ENCODE measurements around the gene C1QTNF5. TPM values are rescaled to one million over a fixed set of nuclear protein-coding genes. Genes with fewer than 3 reads are reported as not detected.

The C1QTNF5 gene
- total and polyA plus RNA-seq, 2 of the 8 experiments (the other 6 are each of a cell fraction or from before 2014, with no cell fraction given), result 2.2 to 2.7 TPM

- Histone ChIP-seq H3K9me3 (ENCODE audit: insufficient read depth in 2 of 2, low read depth in 1 of 2, low read length in 1 of 2) (no peaks in the 10 kb centered on the region), H3K79me2 (ENCODE audit: control insufficient read depth in 1 of 2, insufficient read depth in 2 of 2, low read length in 2 of 2) (no peaks in the 10 kb centered on the region), H3K56ac (replicated peaks; ENCODE audit: insufficient read length, low read depth, low read length) (no peak overlapping the region), H2BK15ac (ENCODE audit: low read length) (no peak overlapping the region), H3K27ac (ENCODE audit: low read depth, low read length) (no peak overlapping the region), H3K14ac (ENCODE audit: insufficient read length) (no peak overlapping the region), H2BK120ac (replicated peaks; ENCODE audit: low read depth, low read length) (no peak overlapping the region), H3K4ac (replicated peaks; ENCODE audit: insufficient read length, low read depth, low read length) (no peak overlapping the region), H2AFZ (ENCODE audit: low read length) (no peak overlapping the region), H3K9ac (replicated peaks in 1 of 4; ENCODE audit: extremely low read depth in 1 of 4, low read depth in 3 of 4, low read length in 3 of 4) (no peak overlapping the region), H3K27me3 (replicated peaks in 1 of 4; ENCODE audit: control insufficient read depth in 3 of 4, extremely low read depth in 1 of 4, insufficient read depth in 3 of 4, low read length in 3 of 4) (no peaks in the 10 kb centered on the region), H4K5ac (ENCODE audit: insufficient read length, low read depth, low read length) (no peak overlapping the region), H4K8ac (ENCODE audit: extremely low read depth, insufficient read depth, low read length) (no peak overlapping the region), H2BK5ac (ENCODE audit: low read depth, low read length) (no peak overlapping the region), H2BK20ac (ENCODE audit: low read length) (no peak overlapping the region), H2AK5ac (ENCODE audit: low read depth, low read length) (no peak overlapping the region), H3K4me1 (replicated peaks in 1 of 4; ENCODE audit: control insufficient read depth in 3 of 4, insufficient read depth in 4 of 4, low read length in 3 of 4) (no peaks in the 10 kb centered on the region), H3K18ac (ENCODE audit: extremely low read depth, low read length) (no peak overlapping the region), H3K36me3 (ENCODE audit: control insufficient read depth in 2 of 4, insufficient read depth in 4 of 4, low read length in 3 of 4) (peaks cover 34 to 69% (median 61%) of the 10 kb centered on the region in 4 experiments), H3K23me2 (ENCODE audit: low read depth, low read length) (no peaks in the 10 kb centered on the region), H4K20me1 (replicated peaks in 1 of 2; ENCODE audit: control insufficient read depth in 1 of 2, insufficient read depth in 2 of 2, low read length in 2 of 2) (peaks cover 3 to 6% of the 10 kb centered on the region in 2 experiments), H4K91ac (replicated peaks; ENCODE audit: insufficient read length, low read length) (no peak overlapping the region), H3K79me1 (ENCODE audit: low read depth, low read length) (no peaks in the 10 kb centered on the region; the same call in 1 of the 2 replicates), H3K4me3 (ENCODE audit: extremely low read depth in 1 of 4, insufficient read depth in 2 of 4, low read depth in 3 of 4, low read length in 4 of 4) (no peak overlapping the region), H2BK12ac (ENCODE audit: low read depth, low read length) (no peak overlapping the region), H3K23ac (ENCODE audit: insufficient read length) (no peak overlapping the region), H3K4me2 (ENCODE audit: insufficient read depth in 1 of 2, low read depth in 2 of 2, low read length in 2 of 2) (no peak overlapping the region)
- ChIA-PET CTCF (ENCODE audit: partially characterized antibody) (interaction anchor here (0.6 to 2.8 kb wide), 13 partner anchors 9 to 370 kb away, joined by 3 to 16 read pairs (median 3); partner anchors contain the start of genes DPAGT1 and MCAM), POLR2A (ENCODE audit: partially characterized antibody) (interaction anchor here (1.9 kb wide), 1 partner anchor 11 kb away, joined by 6 read pairs; no protein-coding TSS in a partner anchor)
- DNase-seq (ENCODE audit: low read depth in 1 of 2, low spot score in 2 of 2) (no peak), FAIRE-seq (no peak)
- 98% methylated on average over 9 of the region's 9 CpGs; no CpG with 5 or more reads in 1 of the 2 experiments for WGBS, 2 experiments (ENCODE audit: extremely low coverage in 1 of 2, insufficient coverage in 1 of 2, insufficient read length in 1 of 2, insufficient replicate concordance in 2 of 2, low coverage in 1 of 2, low lambda C conversion rate in 2 of 2, missing lambda C conversion rate in 1 of 2)
- no peak for TF ChIP-seq FOSL1 (IDR thresholded peaks at IDR 0.05; ENCODE audit: insufficient read depth, low read depth, low read length)
- no peak for TF ChIP-seq SP4 (IDR thresholded peaks at IDR 0.05; ENCODE audit: low read length)
- no peak for TF ChIP-seq SAP30 (IDR thresholded peaks at IDR 0.05; ENCODE audit: insufficient read depth, insufficient replicate concordance, low read length)
- no peak for TF ChIP-seq MAX (IDR thresholded peaks at IDR 0.05)
- TF ChIP-seq SIN3A (conservative IDR thresholded peaks at IDR 0.05 in 1 of 2, IDR thresholded peaks at IDR 0.05 in 1 of 2; ENCODE audit: low read depth in 1 of 2, low read length in 2 of 2), result no peak
- no peak for TF ChIP-seq RBBP5 (IDR thresholded peaks at IDR 0.05; ENCODE audit: borderline replicate concordance, low read depth, low read length)
- TF ChIP-seq KDM5A (IDR thresholded peaks at IDR 0.05; ENCODE audit: low read length), result no peak
- TF ChIP-seq TCF12 (IDR thresholded peaks at IDR 0.05; ENCODE audit: low read depth, low read length), result no peak
- TF ChIP-seq USF2 (IDR thresholded peaks at IDR 0.05; ENCODE audit: low read length), result no peak
- no peak for TF ChIP-seq TEAD4 (IDR thresholded peaks at IDR 0.05; ENCODE audit: low read depth, low read length)
- TF ChIP-seq ATF2 (IDR thresholded peaks at IDR 0.05; ENCODE audit: low read length), result no peak
Measured at GRCh38 chr11:119299416-119299815, 41.3 kb downstream of the C1QTNF5 start.

All from H1 (cell line).